CD4-positive, alpha-beta T cell treated with Interleukin-6 at 100 ng/mL for 8 hours (primary cell): Measurements from ENCODE around the gene RPS6KC1.
"Not testable (repeated sequence)": the region's sequence is repeated elsewhere in the genome, so short reads cannot be mapped to it uniquely, and the experiment has no call there.

Experiments
- DNase-seq: peaks from one replicate; pipeline ENCODE4 v3.0.0-alpha.2; 2020; ENCODE audit warnings: mixed read lengths, low spot score

The RPS6KC1 gene

DNA sequence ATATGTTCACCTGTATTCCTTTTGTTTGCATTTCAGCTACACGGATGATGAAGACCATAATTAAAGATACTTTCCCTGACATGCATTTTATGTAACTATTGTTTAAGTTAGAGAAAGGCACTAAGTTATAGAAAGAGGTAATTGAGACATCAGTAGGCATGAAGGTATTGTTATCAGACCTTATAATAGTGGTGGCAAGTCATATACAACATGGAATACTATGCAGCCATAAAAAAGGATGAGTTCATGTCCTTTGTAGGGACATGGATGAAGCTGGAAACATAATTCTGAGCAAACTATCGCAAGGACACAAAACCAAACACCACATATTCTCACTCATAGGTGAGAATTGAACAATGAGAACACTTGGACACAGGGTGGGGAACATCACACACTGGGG lies 109.4 kb downstream of the RPS6KC1 start:
- DNase-seq, result not testable (repeated sequence)

DNA sequence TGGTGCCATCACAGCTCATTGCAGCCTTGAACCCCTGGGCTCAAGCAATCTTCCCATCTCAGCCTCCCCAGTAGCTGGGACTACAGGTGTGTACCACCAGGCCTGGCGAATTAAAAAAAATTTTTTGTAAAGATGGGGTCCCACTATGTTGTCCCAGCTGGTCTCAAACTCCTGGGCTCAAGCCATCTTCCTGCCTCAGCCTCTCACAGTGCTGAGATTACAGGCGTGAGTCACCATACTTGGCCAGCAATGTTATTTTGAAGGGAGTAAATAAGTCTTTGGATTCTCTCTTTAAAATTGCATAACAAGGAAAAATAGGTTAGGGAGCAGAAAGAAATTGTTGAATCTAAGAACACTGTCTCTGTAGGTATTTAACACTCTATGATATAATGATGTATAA lies 111.3 kb downstream of the RPS6KC1 start:
- DNase-seq, result no peak

DNA sequence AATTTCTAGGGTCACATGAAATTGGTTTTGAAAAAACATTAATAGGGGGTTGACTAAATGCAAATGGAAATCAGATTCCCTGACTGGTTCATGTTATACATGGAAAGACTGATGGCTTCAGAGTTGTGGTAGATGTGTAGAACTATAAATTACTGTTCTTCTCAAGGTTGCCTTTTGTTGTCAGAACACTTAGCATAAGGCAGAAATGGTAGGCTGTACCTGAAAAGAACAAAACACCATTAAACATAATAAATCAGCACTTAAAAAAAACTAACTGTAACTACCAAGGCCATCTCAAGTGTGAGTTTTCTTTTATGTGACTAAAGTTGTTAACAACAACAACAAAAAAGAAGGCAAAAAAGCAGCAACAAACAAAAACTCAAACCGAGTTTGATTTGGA lies 111.8 kb downstream of the RPS6KC1 start:
- no peak for DNase-seq

DNA sequence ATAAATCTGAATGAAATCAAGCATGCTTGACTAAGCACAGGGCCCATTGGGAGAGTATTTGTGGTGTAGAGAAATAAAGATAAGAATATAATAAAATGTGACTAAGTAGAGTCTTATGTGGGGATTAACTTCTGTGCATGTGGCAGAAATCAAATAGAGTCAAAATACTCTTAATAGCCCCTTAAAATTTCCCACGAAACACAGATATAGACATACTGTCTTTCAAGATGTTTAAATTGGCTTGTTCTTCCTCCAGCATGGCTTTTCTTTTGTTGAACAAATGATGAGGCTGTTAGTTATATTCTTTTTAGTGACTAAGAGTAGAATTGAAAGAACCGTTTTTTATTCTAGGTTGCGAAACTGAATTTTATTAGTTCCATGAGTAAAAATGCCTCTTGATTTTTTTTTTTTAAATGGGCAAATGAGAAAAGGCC lies 112.3 kb downstream of the RPS6KC1 start:
- no peak for DNase-seq

DNA sequence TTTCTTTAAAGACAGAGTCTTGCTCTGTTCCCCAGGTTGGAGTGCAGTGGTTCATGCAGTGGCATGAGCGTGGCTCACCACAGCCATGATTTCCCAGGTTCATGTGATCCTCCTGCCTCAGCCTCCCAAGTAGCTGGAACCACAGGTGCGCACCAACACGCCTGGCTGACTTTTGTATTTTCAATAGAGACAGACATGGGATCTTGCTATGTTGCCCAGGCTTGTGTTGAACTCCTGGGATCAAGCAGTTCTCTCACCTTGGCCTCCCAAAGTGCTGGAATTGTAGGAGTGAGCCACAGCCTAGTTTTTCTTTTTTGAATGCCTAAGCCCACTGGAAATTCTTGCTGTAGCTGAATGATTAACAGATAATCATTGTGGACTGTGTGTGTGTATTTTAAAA lies 113.5 kb downstream of the RPS6KC1 start:
- no peak for DNase-seq

DNA sequence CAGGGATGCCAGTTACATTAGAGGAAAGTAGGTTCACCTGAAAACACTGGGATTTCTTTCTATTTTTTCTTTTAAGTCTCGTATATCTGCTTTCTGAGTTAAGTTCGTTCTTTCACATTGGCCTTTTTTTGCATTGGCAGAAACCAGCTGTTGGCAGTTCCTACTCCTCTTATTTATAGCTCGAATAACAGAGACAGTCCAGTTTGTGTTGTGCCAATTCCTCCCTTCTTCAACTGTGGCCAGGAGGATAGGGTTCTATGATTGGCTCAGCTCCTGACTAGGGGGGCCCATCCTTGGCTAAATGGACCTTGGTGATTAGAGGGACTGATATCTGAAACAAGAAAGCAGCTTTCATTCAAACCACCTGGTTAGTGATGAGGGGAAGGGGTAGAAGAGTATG lies 115.8 kb downstream of the RPS6KC1 start:
- no peak for DNase-seq

DNA sequence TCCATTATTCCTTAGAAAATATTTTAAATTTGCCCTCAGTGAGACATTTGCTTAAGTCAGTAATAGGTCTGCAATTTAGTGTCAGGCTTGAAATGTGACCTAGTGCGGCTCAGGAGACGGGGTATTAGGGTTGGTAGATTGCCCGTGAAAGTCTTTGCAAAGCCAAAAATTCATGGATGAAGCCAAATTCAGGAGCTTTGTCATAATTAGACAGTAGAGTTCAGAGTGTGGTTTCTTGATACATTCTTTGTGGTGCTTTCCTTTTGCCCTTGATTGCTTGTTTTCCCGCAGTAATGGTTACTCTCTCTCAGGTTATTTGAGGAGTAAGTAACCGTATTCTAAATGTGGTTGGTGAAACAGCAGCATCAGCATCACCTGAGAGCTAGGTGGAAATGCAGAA lies 120.7 kb downstream of the RPS6KC1 start:
- DNase-seq, result no peak

DNA sequence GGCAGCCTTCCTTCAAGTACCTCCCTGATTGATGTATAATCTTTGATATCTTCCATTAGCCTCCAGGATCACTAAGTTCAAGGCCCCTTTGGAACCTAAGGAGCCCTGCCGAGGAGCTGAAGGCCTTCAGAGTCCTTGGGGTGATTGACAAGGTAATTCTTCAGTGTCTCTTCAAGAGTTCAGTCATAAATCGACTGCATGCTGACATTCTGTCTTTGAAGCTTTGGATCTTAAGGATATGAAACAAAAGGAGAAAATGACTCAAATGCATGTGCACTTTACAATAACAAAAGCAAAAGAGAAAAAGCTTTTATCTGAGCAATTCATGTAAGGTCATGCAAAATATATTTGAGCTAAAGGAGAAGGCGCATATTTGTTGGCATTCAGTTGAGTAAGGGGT lies 125.3 kb downstream of the RPS6KC1 start:
- no peak for DNase-seq

DNA sequence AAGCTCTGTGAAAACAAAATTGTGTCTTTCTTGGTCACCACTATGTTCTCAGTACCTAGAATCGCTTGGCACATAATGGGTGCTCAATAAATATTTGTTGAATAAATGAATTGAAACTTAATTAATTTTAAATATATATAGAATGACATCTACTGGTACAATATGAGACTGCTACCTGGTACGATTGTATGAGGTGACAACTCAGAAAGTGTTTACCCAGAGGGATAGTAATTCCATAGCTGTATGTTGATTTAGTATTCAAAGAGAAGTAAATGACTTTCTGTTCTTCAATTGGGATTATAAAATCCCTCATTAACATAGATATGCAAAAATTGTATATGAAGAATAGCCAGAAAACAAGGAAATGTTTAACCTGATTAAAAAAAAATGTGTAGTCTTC lies 128.7 kb downstream of the RPS6KC1 start:
- DNase-seq, result no peak

DNA sequence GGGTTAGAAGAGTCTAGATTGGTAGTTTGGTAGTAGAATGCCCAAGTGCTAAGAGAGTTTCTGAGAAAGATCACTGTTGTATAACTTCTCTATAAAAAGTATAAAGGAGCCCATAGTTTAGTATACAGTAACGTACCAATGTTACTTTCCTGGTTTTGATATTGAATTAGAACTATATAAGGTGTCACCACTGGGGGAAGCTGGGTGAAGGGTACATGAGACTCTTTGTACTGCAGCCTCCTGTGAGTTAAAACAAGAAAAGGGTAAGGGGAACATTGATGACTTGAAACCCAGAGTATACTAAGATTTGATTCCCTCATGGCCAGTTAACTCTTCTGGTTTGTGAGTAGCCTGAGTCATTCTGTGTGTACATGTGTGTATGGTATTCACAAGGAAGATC lies 129.8 kb downstream of the RPS6KC1 start:
- DNase-seq, result no peak

DNA sequence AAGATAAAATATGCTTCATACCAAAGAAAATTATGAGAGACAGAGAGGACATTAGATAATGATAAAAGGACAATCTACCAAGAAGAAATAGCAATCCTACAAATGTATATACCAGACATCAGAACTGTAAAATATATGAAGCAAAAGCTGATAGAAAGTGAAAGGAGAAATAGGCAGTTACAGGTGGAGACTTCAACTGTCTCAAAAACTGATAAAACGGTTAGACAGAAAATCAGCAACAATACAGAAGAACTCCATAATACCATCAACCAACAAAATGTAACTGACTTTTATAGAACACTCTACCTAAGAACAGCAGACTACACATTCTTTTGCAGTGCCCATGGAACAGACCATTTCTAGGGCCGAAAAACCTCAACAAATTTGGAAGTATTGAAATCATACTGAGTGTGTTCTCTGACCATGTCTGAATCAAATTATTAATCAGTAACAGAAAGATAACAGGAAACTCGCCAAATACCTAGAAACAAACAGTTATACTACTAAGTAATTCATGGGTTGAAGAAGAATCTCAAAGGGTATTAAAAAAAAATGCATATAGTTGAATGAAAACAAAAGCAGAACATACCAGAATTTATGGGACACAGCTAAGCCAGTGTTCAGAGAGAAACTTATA lies 132.1 kb downstream of the RPS6KC1 start:
- DNase-seq, result no peak

DNA sequence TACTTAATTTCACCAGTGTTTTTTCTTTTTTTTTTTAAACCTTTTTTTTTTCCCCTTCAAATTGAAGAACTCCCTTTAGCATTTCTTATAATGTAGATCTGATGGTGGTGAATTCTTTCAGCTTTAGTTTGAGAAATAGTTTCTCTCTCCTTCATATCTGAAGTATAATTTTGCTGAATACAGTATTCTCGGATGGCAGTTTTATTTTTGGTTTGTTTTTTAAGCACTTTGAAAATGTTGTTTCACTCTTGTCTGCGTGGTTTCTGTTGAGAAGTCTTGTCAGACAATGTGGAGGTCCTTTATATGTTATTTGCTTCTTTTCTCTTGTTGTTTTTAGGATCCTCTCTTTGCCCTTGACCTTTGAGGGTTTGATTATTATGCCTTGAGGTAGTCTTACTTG lies 135.1 kb downstream of the RPS6KC1 start:
- DNase-seq, result no peak

DNA sequence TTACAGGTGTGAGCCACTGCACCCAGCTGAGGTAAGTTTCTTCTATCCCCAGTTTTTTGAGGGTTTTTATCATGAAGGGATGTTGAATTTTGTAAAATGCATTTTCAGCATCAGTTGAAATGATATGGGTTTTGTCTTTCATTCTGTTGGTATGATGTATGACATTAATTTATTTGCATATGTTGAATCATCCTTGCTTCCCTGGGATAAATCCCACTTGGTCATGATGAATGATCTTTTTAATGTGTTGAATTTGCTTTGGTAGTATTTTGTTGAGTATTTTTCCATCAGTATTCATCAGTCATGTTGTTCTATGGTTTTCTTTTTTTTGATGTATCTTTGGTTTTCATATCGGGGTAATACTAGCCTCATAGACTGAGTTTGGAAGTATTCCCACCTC lies 141.0 kb downstream of the RPS6KC1 start:
- DNase-seq, result no peak

DNA sequence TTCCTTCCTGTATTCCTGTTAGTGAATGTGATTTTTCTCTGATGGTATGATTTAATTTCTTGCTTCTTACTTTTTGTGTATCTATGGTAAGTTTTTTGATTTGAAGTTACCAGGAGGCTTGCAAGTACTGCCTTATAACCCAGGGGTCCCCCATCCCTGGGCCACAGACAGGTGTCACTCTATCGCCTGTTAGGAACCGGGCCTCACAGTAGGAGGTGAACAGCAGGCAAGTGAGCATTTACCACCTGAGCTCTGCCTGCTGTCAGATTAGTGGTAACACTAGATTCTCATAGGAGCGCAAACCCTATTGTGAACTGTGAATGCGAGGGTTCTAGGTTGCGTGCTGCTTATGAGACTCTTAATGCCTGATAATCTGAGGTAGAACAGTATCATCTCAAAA lies 143.3 kb downstream of the RPS6KC1 start:
- no peak for DNase-seq

DNA sequence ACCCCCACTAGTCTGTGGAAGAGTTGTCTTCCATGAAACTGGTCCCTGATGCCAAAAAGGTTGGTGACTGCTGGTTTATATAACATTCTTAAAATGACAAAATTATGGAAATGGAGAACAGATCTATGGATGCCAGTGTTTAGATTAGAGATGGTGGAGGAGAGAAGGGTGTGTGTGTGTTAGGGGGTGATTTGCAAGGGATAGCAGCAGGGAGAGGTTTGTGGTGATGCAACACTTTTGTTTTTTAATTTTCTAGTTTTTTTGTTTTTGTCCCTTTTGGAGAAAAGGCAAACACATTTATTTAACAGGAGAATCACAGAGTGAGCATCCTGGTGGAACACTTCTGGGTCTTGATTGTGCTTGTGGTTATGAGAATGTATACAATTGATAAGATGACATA lies 143.8 kb downstream of the RPS6KC1 start:
- no peak for DNase-seq

DNA sequence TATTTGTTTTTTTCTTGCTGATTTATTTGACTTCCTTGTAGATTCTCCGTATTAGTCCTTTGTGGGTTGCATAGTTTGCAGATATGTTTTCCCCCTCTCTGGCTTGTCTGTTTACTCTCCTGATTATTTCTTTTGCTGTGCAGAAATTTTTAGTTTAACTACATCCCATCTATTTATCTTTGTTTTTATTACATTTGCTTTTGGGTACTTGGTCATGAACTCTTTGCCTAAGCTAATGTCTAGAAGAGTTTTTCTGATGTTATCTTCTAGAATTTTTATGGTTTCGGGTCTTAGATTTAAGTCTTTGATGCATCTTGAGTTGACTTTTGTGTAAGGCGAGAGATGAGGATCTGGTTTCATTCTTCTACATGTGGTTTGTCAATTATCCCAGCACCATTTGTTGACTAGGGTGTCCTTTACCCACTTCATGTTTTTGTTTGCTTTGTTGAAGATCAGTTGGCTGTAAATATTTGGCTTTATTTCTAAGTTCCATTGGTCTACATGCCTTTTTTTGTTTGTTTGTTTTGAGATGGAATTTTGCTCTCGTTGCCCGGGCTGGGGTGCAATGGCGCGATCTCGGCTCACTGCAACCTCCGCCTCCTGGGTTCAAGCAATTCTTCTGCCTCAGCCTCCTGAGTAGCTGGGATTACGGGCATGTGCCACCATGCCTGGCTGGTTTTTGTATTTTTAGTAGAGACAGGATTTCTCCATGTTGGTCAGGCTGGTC lies 145.4 kb downstream of the RPS6KC1 start:
- not testable (repeated sequence) for DNase-seq

DNA sequence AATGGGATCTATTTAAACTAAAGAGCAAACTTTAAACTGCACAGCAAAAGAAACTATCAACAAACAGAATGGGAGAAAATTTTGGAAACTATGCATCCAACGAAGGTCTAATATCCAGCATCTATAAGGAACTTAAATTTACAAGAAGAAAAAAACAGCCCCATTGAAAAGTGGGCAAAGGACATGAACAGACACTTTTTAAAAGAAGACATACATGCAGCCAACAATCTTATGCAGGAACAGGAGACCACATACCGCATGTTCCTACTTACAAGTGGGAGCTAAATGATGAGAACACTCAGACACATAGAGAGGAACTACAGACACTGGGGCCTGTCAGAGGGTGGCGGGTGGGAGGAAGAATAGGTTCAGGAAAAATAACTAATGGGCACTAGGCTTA lies 149.6 kb downstream of the RPS6KC1 start:
- no peak for DNase-seq

DNA sequence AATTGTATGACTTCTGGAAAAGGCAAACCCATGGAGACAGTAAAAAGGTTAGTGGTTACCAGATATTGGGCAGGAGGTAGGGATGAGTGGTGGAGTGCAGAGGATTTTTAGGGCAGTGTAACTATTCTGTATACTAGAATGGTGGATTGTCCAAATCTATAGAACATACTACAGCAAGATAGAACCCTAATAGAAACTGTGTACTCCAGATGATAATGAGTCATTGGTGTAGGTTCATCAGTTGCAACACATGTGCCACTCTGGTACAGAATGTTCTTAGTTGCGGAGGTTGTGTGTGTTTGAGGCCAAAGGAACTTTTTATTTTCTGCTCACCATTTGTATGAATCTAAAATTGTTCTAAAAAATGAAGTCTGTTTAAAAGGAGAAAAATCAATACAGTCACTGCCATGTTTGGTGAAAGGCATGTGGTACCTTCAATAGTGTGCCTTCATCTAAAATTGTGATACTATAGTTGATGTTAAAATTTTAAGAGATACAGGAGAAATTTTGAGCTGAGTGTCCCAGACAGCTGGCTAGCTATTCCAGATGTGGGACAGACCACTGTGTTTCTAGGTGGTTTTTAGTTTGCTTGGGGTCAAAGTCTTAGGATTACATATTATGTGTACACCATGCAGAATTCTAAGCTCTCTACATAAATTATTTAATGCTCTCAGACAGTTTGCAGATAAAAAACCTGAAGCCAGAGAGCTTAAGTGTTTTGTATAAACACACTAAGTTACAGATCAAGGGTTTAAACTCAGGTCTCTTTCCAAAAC lies 150.5 kb downstream of the RPS6KC1 start:
- no peak for DNase-seq

DNA sequence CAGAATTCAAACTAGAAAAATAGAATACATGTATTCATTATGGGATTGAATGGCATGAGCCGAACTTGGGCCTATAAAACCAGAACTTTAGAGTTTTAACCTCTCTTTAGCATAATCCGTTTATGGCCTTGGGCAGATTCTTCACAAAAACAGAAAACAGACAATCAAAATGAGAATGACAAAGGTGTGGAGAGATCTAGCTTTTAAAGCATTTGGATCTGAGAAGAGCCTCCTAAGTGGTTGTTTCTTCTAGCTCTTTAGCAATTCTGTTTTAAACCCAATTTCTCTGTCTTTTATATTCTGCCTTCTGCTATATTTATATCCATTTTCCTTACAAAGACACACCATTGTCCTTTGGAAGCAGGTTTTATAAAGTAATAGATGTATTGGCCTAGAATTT lies 160.2 kb downstream of the RPS6KC1 start:
- no peak for DNase-seq

DNA sequence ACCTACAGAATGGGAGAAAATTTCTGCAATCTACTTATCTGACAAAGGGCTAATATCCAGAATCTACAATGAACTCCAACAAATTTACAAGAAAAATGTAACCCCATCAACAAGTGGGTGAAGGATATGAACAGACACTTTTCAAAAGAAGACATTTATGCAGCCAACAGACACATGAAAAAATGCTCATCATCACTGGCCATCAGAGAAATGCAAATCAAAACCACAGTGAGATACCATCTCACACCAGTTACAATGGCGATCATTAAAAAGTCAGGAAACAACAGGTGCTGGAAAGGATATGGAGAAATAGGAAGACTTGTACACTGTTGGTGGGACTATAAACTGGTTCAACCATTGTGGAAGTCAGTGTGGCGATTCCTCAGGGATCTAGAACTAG lies 168.0 kb downstream of the RPS6KC1 start:
- DNase-seq, result not testable (repeated sequence)

DNA sequence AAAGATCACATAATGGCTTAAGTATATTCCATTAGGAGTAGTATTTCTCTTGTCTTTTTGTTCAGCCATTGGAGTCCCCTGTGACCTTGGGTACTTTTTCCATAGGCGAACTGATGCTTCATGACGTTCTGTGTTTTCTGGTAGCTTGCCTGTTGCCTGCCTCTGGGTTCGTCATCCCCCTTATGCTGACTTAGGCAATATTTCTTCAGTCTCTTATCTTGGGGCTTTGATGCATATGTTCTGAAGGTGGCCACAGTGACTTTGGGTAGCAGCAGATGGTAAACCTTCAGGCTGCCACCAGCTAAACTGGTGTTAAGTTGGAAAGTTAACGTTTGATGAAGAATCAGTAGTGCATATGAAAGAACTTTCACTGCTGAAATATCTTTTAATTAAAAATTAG lies 170.2 kb downstream of the RPS6KC1 start:
- DNase-seq, result no peak

DNA sequence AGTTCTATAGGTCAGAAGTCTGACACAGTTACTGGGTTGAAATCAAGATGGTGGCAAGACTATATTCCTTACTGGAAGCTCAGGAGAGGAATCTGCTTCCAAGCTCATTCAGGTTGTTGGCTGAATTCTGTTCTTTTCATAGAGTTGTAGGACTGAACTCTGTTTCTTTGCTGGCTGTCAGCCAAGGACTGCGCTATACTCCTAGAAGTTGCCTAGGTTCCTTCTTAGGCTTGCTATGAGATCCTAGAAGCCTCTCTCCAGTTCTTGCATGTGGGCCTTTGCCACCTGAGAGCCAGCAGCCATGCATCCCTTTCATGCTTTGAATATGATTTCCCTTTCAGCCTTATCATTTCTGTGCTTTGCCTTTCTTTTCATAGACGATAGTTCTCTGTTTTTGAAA lies 176.4 kb downstream of the RPS6KC1 start:
- no peak for DNase-seq

DNA sequence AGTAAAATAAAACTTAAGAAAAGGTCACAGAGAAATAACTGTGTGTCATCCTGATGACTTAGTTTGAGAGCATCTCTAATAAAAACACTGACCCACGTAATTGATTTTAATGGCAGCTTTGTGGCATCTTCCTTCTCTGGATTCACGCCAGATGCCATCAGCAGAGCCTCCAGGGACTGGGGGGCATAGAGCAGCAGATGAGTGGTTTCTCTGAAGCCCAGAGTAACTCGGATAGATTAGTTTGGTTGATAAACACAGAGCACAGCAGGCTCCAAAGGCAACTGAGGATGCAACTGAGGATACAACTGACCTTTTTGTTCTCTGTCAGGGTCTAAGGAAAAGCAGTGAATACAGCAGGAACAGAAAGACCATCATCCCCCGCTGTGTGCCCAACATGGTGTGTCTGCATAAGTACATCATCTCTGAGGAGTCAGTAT lies 180.8 kb downstream of the RPS6KC1 start:
- DNase-seq, result no peak
